ENCODE results near the gene DBNDD2. TPM values are rescaled to one million over a fixed set of nuclear protein-coding genes. Genes with fewer than 3 reads are reported as not detected.

The DBNDD2 gene
- total and polyA plus RNA-seq, 2 donors from 2014 or later = 50.7 to 51.5 TPM

GRCh38 chr20:45423700-45424099 lies 15.6 kb downstream of the DBNDD2 start:
- DNase-seq (no peak), FAIRE-seq (no peak)
- Histone ChIP-seq H3K9me3 (ENCODE audit: control insufficient read depth in 2 of 3, insufficient read depth in 1 of 3, low read length in 3 of 3) (no peaks in the 10 kb centered on the region), H3K4me3 (ENCODE audit: low read length in 3 of 3) (no peak overlapping the region), H3K27ac (ENCODE audit: low read depth in 2 of 2, low read length in 2 of 2) (no peak overlapping the region), H3K9ac (ENCODE audit: low read length in 3 of 3) (no peak overlapping the region), H3K27me3 (ENCODE audit: control insufficient read depth, insufficient read depth, low read length) (no peaks in the 10 kb centered on the region), H3K36me3 (ENCODE audit: control insufficient read depth in 2 of 3, insufficient read depth in 3 of 3, low read length in 3 of 3) (peaks cover 0 to 35% (median 29%) of the 10 kb centered on the region in 3 donors), H3K4me1 (ENCODE audit: control insufficient read depth in 2 of 3, insufficient read depth in 2 of 3, low read depth in 1 of 3, low read length in 3 of 3) (no peaks in the 10 kb centered on the region)
- no peak for TF ChIP-seq CTCF (IDR thresholded peaks at IDR 0.05; ENCODE audit: borderline replicate concordance, extremely low read depth, insufficient read depth)
- intact Hi-C loops (cut with DNase I) = no loop called here

GRCh38 chr20:45425561-45425960 lies 17.5 kb downstream of the DBNDD2 start:
- no peaks in the 10 kb centered on the region for H3K4me1 ChIP-seq (ENCODE audit: control insufficient read depth in 2 of 3, insufficient read depth in 2 of 3, low read depth in 1 of 3, low read length in 3 of 3)
- intact Hi-C loops (cut with DNase I) = no loop called here
- FAIRE-seq (no peak), DNase-seq (no peak)
- no peak overlapping the region for H3K4me3 ChIP-seq (ENCODE audit: low read length in 3 of 3)
- H3K36me3 ChIP-seq (ENCODE audit: control insufficient read depth in 2 of 3, insufficient read depth in 3 of 3, low read length in 3 of 3) = peaks cover 0 to 22% (median 17%) of the 10 kb centered on the region in 3 donors
- no peaks in the 10 kb centered on the region for H3K9me3 ChIP-seq (ENCODE audit: control insufficient read depth in 2 of 3, insufficient read depth in 1 of 3, low read length in 3 of 3)
- no peak overlapping the region for H3K27ac ChIP-seq (ENCODE audit: low read depth in 2 of 2, low read length in 2 of 2)
- no peak overlapping the region for H3K9ac ChIP-seq (ENCODE audit: low read length in 3 of 3)
- TF ChIP-seq CTCF (IDR thresholded peaks at IDR 0.05; ENCODE audit: borderline replicate concordance, extremely low read depth, insufficient read depth) = no peak
- H3K27me3 ChIP-seq (ENCODE audit: control insufficient read depth, insufficient read depth, low read length) = no peaks in the 10 kb centered on the region

- intact Hi-C loops (cut with DNase I) = no loop called here
- no peaks in the 10 kb centered on the region for H3K4me1 ChIP-seq (ENCODE audit: control insufficient read depth in 2 of 3, insufficient read depth in 2 of 3, low read depth in 1 of 3, low read length in 3 of 3)
- no peak for DNase-seq
- H3K9me3 ChIP-seq (ENCODE audit: control insufficient read depth in 2 of 3, insufficient read depth in 1 of 3, low read length in 3 of 3) = no peaks in the 10 kb centered on the region
- no peak for FAIRE-seq
- no peaks in the 10 kb centered on the region for H3K27me3 ChIP-seq (ENCODE audit: control insufficient read depth, insufficient read depth, low read length)
- no peak overlapping the region for H3K9ac ChIP-seq (ENCODE audit: low read length in 3 of 3)
- H3K27ac ChIP-seq (ENCODE audit: low read depth in 2 of 2, low read length in 2 of 2) = no peak overlapping the region
- no peak for TF ChIP-seq CTCF (IDR thresholded peaks at IDR 0.05; ENCODE audit: borderline replicate concordance, extremely low read depth, insufficient read depth)
- peaks cover 0 to 14% (median 9%) of the 10 kb centered on the region in 3 donors for H3K36me3 ChIP-seq (ENCODE audit: control insufficient read depth in 2 of 3, insufficient read depth in 3 of 3, low read length in 3 of 3)
- no peak overlapping the region for H3K4me3 ChIP-seq (ENCODE audit: low read length in 3 of 3)
These were observed 18.4 kb downstream of the DBNDD2 start for GRCh38 chr20:45426320-45427016.

Data from kidney (tissue), 14 donors.